HG02642 (cell line): Measurements from ENCODE around the gene RNASEH2B.

ENCODE experiments used
- ATAC-seq: cut with Tn5 transposase; IDR thresholded peaks from one replicate; pipeline ENCODE4 v1.9.1; 2021; ENCODE audit warnings: mild to moderate bottlenecking; ENCODE audit not compliant: unreplicated experiment, poor library complexity

RNASEH2B gene

DNA sequence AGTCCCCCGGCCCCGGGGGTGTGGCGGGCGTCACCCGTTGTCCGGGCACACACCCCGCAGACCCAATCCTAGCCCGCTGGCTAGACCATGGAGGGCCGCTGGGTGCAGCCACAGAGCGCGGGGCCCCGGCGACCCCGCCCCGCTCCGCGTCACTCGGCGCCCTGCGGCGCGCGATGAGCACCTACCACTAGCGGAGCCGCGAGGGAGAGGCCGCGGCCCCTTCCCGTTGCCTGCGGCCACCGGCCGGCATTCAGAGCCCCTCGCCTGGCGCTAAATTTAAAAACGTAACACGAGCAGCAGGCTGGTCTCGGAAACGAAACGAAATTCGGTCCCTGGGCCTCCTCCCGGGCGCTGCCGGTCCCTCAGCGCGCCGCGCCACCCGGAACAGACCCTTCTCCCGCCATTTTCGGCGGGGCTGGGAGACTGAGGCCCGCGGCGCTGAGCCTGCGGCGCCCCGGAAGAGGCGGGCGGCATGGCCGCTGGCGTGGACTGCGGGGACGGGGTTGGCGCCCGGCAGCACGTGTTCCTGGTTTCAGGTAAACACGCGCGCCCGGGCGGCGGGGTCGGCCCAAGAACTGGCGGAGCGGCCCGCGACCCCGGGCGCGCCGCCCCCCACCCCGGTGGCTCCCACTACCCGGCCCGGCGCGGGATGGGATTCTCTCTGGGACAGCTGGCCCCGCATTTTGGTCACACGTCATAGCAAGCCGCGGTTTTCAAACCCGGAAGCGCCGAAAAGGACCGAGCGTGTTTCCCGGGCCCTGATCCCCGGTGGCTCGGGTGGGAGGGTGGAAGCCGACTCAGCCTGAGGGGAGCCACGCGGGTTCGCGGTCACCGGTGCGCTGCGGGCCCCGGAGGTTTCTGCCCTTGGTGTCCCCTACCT is at the start of gene RNASEH2B:
TSS of gene RNASEH2B (plus strand) at position 187 of the 880 bp plus-strand sequence. CDS start at position 473, 286 bp downstream.
- ATAC-seq: peak; percentile 75

- ATAC-seq: no peak
These were observed 45.1 kb upstream of the RNASEH2B start for GRCh38 chr13:50864492-50864891.

GRCh38 chr13:50866817-50867636 is 42.6 kb upstream of the RNASEH2B start:
- ATAC-seq: no peak

GRCh38 chr13:50867637-50867945 is 42.0 kb upstream of the RNASEH2B start:
- no peak for ATAC-seq

- ATAC-seq: no peak
These were observed 38.2 kb upstream of the RNASEH2B start for GRCh38 chr13:50871405-50871804.

- ATAC-seq: no peak
These were observed 36.1 kb upstream of the RNASEH2B start for GRCh38 chr13:50873467-50873866.

DNA sequence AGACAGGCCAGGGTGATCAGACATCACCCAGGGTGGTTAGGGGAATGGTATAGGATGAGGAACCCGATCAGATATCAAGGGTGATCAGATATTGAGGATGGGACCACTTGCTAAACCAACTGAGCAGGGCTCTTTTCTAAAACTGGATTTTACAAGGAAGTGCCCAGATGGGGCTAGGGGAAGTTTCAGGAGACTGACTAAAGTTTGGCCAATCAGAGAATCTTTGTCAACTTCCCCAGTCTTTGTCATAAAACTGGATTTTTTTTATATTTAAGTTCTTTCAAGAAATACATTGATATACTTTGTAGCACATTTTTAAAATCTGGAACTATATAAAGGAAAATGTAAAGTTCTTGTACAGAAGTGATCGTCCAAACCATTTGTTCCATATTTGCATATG is 35.6 kb upstream of the RNASEH2B start:
- no peak for ATAC-seq

DNA sequence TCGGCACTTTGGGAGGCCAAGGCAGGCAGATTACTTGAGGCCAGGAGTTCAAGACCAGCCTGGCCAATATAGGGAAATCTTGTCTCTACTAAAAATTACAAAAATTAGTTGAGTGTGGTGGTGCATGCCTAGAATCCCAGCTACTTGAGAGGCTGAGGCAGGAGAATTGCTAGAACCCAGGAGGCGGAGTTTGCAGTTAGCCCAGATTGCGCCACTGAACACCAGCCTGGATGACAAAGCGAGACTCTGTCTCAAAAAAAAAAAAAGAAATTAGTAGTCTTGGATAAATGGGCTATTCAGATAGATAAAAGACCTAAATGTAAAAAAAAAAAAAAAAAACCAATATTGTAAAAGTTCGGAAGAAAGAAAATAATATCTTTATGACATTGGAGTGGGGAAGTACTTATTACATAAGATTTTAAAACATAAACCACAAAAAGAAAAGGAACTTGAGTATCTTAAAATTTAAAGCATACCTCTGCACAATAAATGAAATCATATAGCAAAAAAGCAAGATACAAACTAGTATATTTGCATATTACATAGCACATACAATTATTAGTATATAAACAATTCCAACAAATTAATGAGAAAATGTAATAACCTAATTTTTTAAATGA is 26.7 kb upstream of the RNASEH2B start:
- no peak for ATAC-seq

DNA sequence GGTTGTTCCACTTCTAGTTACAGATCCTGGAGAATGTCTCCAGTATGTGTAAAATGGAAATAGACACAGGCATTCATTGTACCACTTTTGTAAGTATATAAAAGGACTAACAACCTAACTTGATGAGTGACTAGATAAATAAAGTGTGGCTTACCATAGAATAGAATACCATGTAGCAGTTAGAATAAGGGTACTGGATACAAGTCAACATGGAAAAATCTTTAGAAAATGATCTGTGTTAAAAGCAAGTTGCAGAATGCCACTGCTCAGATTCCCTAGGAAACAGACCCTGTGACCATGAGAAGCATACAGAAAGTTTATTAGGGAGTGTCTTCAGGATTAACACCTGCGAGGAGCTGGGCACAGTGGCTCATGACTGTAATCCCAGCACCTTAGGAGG is 25.9 kb upstream of the RNASEH2B start:
- no peak for ATAC-seq

DNA sequence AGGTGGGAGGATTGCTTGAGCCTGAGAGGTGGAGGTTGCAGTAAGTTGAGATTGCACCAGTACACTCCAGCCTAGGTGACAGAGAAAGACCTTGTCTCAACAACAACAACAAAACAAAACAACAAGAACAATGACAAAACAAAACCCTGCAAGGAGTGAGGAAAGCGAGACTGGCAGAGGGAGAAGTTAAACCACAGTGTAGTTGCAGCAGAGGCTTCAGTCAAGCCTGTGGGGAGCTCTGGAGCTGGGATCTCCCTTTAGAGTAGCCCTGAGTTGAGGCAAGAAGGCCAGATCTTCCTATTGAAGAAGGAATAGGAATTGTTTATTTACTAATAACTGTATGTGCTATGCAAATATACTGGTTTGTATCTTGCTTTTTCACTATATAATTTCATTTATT is 25.3 kb upstream of the RNASEH2B start:
- no peak for ATAC-seq

GRCh38 chr13:50887151-50887550 is 22.4 kb upstream of the RNASEH2B start:
- ATAC-seq: no peak

GRCh38 chr13:50888362-50888761 is 21.2 kb upstream of the RNASEH2B start:
- ATAC-seq: no peak

DNA sequence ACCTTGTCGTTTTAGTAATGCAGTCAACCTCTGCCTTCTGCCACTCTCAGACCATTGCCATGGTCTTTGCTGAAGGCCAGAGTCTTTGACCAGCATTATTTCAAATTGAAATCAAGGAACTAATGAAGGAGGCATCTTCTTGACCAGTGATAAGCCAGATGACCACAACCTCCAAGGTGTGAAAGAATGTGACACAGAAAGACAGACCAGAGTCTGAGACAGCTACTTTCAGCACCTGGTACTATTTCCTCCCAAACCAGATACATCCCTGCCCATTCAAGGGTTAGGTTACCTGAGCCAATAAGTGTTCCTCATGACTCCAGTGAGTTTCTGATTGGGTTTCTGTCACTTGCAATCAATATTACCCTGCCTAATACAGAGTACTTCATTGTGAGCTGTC is 20.3 kb upstream of the RNASEH2B start:
- no peak for ATAC-seq

DNA sequence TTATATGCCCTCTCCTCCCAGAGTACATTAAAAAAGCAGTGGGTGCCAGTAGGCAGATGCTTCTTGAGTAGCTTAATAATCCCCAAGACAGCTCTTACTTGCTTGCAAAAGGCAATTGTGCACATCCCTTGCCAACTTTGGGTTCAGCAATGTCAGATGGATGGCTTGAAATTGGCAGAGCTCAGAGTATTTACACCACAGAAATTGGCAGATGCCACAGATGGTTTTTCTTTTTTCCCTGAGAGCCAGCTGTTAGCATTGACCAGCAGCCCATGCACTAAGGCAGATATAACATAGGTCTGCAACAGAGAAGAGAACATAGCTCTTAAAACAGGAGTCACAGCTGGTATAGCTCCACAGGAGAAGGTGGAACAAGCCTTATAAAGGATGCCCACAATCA is 18.4 kb upstream of the RNASEH2B start:
- ATAC-seq: no peak

- peak; percentile 49 for ATAC-seq
These were observed 17.2 kb upstream of the RNASEH2B start for GRCh38 chr13:50892210-50892944.

GRCh38 chr13:50893211-50893852 is 16.3 kb upstream of the RNASEH2B start:
- ATAC-seq: peak; percentile 86

- ATAC-seq: no peak
These were observed 15.6 kb upstream of the RNASEH2B start for GRCh38 chr13:50894012-50894411.

DNA sequence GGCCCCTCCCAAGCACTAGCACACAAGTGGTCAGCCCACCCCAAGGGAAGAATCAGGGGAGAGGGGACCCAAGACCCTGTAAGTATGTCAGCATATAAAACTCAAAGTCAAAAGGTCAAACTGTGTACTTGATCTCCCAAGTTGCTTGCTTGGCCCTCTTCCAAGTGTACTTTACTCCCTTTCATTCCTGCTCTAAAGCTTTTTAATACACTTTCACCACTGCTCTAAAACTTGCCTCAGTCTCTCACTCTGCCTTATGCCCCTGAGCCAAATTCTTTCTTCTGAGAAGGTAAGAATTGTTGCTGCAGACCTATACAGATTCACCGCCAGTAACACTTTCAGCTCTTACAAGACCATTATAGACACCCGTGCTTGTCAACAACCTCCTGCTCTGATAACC is 15.1 kb upstream of the RNASEH2B start:
- ATAC-seq: no peak

DNA sequence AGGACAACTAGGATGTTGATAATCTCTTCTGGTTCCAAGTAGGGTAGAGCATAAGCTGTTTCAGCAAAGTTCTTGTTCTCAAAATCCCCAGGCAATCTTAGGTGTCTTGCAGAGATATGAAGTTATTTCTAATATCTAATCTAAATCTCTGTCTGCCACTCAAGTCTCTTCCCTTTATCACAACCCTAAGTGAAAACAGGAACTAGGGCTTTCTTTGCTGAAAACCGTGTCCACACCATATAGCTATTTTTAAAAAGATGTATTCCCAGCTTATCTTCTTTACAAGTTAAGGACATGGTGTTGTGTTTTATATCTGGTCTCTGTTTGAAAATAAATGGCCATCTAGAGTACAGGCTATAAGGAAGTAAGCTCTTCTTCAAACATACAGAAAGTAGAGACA is 11.3 kb upstream of the RNASEH2B start:
- no peak for ATAC-seq

GRCh38 chr13:50901701-50902100 is 7.9 kb upstream of the RNASEH2B start:
- ATAC-seq: no peak
